ENCODE measurements around the gene RBFOX2. TPM values are rescaled to one million over a fixed set of nuclear protein-coding genes. Genes with fewer than 3 reads are reported as not detected.

Gene RBFOX2
- total and polyA plus RNA-seq, 10 donors, result 2.6 to 39.6 (median 31.8) TPM

DNA sequence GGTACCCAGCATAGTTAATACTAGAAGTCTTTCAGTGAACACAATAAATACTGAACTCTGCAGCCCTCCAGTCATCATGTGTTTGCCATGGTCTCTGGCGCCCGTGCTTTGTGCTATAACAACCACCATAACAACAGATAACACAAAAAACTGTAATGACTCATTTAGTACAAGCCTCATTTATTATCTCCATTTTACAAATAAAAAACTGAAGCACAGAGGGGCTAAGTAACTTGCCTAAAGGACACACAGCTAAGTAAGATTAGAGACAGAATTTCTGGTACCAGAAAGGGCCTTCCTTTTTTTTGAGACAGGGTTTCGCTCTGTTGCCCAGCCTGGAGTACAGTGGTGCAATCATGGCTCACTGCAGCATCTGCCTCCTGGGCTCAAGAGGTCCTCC, 19.5 kb downstream of the RBFOX2 start:
- Histone ChIP-seq H3K36me3 (no peaks in the 10 kb centered on the region), H3K4me3 (no peak overlapping the region), H3K27ac (no peak overlapping the region), H3K4me1 (peaks cover 0 to 6% (median 0%) of the 10 kb centered on the region in 6 donors), H3K9me3 (no peaks in the 10 kb centered on the region), H3K27me3 (replicated peaks in 1 of 7) (peaks cover 0 to 28% (median 0%) of the 10 kb centered on the region in 7 donors)
- WGBS, 5 donors, result 70 to 91% (median 87%) methylated on average over 3 of the region's 3 CpGs
- intact Hi-C loops (cut with DNase I; ENCODE audit: low total_unique reads), result no loop called here
- DNase-seq, result no peak
- TF ChIP-seq, protein P1, sequence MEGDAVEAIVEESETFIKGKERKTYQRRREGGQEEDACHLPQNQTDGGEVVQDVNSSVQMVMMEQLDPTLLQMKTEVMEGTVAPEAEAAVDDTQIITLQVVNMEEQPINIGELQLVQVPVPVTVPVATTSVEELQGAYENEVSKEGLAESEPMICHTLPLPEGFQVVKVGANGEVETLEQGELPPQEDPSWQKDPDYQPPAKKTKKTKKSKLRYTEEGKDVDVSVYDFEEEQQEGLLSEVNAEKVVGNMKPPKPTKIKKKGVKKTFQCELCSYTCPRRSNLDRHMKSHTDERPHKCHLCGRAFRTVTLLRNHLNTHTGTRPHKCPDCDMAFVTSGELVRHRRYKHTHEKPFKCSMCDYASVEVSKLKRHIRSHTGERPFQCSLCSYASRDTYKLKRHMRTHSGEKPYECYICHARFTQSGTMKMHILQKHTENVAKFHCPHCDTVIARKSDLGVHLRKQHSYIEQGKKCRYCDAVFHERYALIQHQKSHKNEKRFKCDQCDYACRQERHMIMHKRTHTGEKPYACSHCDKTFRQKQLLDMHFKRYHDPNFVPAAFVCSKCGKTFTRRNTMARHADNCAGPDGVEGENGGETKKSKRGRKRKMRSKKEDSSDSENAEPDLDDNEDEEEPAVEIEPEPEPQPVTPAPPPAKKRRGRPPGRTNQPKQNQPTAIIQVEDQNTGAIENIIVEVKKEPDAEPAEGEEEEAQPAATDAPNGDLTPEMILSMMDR (IDR thresholded peaks at IDR 0.05 in 8 of 11, conservative IDR thresholded peaks at IDR 0.05 in 3 of 11), result no peak
- TF ChIP-seq POLR2A (IDR thresholded peaks at IDR 0.05), result no peak
- no peak for TF ChIP-seq POLR2AphosphoS5 (IDR thresholded peaks at IDR 0.05)

DNA sequence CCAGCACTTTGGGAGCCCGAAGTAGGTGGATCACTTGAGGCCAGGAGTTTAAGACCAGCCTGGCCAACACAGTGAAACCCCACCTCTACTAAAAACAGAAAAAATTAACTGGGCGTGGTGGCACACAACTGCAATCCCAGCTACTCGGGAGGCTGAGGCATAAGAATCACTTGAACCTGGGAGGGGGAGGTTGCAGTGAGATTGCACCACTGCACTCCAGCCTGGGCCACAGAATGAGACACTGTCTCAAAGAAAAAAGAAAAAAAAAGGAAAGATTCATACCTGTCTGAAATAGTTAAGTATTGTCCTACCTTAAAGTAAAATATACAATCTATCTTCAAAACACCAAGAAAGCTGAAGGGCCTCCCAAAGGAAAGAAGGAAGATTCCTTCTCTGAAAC, 20.1 kb downstream of the RBFOX2 start:
- Histone ChIP-seq H3K4me1 (peaks cover 0 to 6% (median 0%) of the 10 kb centered on the region in 6 donors), H3K36me3 (no peaks in the 10 kb centered on the region), H3K4me3 (no peak overlapping the region), H3K27ac (no peak overlapping the region), H3K27me3 (replicated peaks in 1 of 7) (peaks cover 0 to 24% (median 0%) of the 10 kb centered on the region in 7 donors), H3K9me3 (no peaks in the 10 kb centered on the region)
- intact Hi-C loops (cut with DNase I; ENCODE audit: low total_unique reads), result no loop called here
- 82 to 95% (median 84%) methylated on average over 3 of the region's 3 CpGs for WGBS, 5 donors
- no peak for DNase-seq
- TF ChIP-seq POLR2A (IDR thresholded peaks at IDR 0.05) (no peak), POLR2AphosphoS5 (IDR thresholded peaks at IDR 0.05) (no peak)
- TF ChIP-seq, protein P1 (IDR thresholded peaks at IDR 0.05 in 8 of 11, conservative IDR thresholded peaks at IDR 0.05 in 3 of 11), result no peak

DNA sequence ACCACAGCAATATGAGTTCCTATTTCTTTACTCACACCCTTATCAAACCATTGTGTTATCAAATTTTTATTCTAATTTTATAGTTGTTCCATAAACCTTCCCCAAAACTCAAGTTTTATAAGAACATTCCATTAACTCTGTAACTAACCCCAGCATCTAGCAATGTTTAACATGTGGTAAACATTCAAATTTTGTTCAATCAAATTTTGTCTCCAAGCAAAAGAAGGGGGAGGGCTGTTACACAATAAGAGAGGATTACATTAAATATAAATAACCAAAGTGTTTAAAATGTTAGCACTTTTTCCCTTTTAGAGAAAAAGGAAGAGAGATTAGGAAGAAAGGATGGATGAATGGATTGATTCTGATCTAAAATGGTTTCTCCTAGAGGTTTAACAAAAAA, 20.5 kb downstream of the RBFOX2 start:
- Histone ChIP-seq H3K27ac (no peak overlapping the region), H3K9me3 (no peaks in the 10 kb centered on the region), H3K4me1 (peaks cover 0 to 6% (median 0%) of the 10 kb centered on the region in 6 donors), H3K27me3 (replicated peaks in 1 of 7) (peaks cover 0 to 24% (median 0%) of the 10 kb centered on the region in 7 donors), H3K4me3 (no peak overlapping the region), H3K36me3 (no peaks in the 10 kb centered on the region)
- TF ChIP-seq, protein P1 (IDR thresholded peaks at IDR 0.05 in 8 of 11, conservative IDR thresholded peaks at IDR 0.05 in 3 of 11), result no peak
- TF ChIP-seq POLR2A (IDR thresholded peaks at IDR 0.05) (no peak), POLR2AphosphoS5 (IDR thresholded peaks at IDR 0.05) (no peak)
- intact Hi-C loops (cut with DNase I; ENCODE audit: low total_unique reads), result no loop called here
- DNase-seq, result no peak

DNA sequence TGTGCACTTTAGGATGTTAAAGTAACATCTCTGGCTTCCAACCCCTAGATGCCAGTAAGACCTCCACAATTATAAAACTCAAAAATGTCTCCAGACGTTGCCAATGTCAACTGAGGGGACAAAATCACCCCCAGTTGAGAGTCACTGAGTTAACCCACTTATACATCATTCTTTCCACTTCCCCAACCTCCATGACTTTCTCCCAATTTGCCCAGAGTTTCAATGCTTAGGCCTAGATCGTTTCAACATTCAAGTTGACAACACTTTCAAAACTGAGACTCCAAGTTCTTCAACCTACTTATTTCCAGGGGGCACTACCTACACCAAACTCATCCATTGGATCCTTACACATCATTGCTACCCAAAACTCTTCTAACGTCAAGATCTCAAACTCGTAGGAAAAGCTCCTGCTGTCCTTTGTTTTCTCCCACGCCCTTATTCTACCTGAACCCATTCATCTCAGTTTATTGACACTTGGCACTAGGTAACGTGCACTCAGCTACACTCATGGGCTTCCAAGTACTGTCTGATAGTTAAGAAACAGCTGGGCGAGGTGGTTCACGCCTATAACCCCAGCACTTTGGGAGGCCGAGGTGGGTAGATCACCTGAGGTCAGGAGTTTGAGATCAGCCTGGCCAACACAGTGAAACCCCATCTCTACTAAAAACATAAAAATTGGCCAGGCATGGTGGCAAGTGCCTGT, 24.5 kb downstream of the RBFOX2 start:
- Histone ChIP-seq H3K4me1 (no peaks in the 10 kb centered on the region), H3K4me3 (no peak overlapping the region), H3K9me3 (no peaks in the 10 kb centered on the region), H3K36me3 (no peaks in the 10 kb centered on the region), H3K27me3 (replicated peaks in 1 of 7) (peaks cover 0 to 7% (median 0%) of the 10 kb centered on the region in 7 donors), H3K27ac (no peak overlapping the region)
- intact Hi-C loops (cut with DNase I; ENCODE audit: low total_unique reads), result no loop called here
- DNase-seq, result no peak
- WGBS, 5 donors, result 82 to 98% (median 90%) methylated on average over 9 of the region's 9 CpGs
- TF ChIP-seq, protein P1 (IDR thresholded peaks at IDR 0.05 in 8 of 11, conservative IDR thresholded peaks at IDR 0.05 in 3 of 11), result no peak
- no peak for TF ChIP-seq POLR2A (IDR thresholded peaks at IDR 0.05)
- no peak for TF ChIP-seq POLR2AphosphoS5 (IDR thresholded peaks at IDR 0.05)
